ENCODE results near the gene RAX. TPM values are rescaled to one million over a fixed set of nuclear protein-coding genes. Genes with fewer than 3 reads are reported as not detected.

The RAX gene
- total RNA-seq, 1 donor: not detected

GRCh38 chr18:59286341-59286740 is 13.1 kb upstream of the RAX start:
- no peak for TF ChIP-seq CTCF (IDR thresholded peaks at IDR 0.05; ENCODE audit: insufficient read depth, low read depth, low read length)
- DNase-seq (ENCODE audit: low read depth): no peak
- H3K4me3 ChIP-seq (ENCODE audit: low read depth, low read length): no peak overlapping the region

DNA sequence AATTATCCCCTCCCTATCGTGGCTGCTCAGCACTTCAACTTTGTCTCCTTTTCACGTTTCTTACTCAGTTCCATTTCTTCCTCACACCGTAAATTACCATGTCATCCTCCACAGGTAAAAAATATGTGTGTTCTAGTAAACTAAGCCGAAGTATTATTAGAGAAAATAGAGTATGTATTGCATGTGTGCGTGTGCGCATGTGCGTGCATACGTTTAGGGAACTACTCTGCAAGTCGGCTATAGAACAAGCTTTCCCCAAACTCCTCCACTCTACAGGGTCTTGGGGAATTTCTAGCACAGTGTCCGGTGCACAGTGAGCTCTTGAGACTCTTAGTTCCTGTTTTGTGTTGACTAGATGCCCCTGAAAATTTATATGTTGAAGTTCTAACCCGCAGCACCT is 9.1 kb upstream of the RAX start:
- no peak for TF ChIP-seq CTCF (IDR thresholded peaks at IDR 0.05; ENCODE audit: insufficient read depth, low read depth, low read length)
- no peak overlapping the region for H3K4me3 ChIP-seq (ENCODE audit: low read depth, low read length)
- no peak for DNase-seq (ENCODE audit: low read depth)

GRCh38 chr18:59279722-59280121 is 6.5 kb upstream of the RAX start:
- H3K4me3 ChIP-seq (ENCODE audit: low read depth, low read length): no peak overlapping the region
- TF ChIP-seq CTCF (IDR thresholded peaks at IDR 0.05; ENCODE audit: insufficient read depth, low read depth, low read length): no peak
- DNase-seq (ENCODE audit: low read depth): no peak

DNA sequence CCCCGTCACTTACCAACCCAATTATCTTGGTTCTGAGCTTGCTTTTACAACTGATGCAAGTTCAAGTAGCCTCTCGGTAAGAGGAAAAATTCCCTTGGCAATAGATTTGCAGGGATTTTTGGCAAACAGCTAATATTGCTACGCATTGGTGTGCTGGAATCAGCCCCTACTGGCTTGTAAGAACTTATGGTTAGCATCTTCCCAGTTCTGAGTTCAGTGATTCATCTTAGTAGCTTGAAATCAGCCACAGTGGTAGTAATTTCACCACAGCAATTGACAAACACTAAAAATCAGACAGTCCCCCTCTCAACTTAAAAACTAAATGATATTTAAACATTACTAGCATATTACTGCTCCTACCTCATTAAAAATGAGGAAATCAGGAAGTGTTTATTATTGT is 5.9 kb upstream of the RAX start:
- no peak for TF ChIP-seq CTCF (IDR thresholded peaks at IDR 0.05; ENCODE audit: insufficient read depth, low read depth, low read length)
- DNase-seq (ENCODE audit: low read depth): no peak
- no peak overlapping the region for H3K4me3 ChIP-seq (ENCODE audit: low read depth, low read length)

- no peak for DNase-seq (ENCODE audit: low read depth)
- TF ChIP-seq CTCF (IDR thresholded peaks at IDR 0.05; ENCODE audit: insufficient read depth, low read depth, low read length): no peak
- no peak overlapping the region for H3K4me3 ChIP-seq (ENCODE audit: low read depth, low read length)
Observed at GRCh38 chr18:59278793-59279192, 5.5 kb upstream of the RAX start.

DNA sequence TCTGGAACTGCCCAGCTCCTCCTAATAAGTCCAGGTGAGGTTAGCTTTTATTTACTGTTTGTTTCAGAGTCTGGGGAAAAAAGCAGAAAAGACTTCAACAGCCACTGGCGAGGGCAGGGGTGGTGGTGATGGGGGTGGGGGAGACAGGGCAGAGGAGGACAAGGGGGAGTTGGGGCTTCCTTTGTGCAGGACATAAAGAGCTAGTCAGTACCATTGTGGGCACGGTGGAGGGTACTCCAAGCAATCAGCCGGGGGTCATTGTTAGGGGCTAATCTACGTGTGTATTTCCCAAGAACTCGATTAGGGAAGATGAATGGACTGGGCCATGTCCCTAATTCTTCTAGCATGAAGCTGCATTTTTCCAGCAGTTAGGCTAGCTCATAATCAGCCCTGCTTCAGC is 2.8 kb upstream of the RAX start:
- no peak for TF ChIP-seq CTCF (IDR thresholded peaks at IDR 0.05; ENCODE audit: insufficient read depth, low read depth, low read length)
- H3K4me3 ChIP-seq (ENCODE audit: low read depth, low read length): no peak overlapping the region
- DNase-seq (ENCODE audit: low read depth): no peak

DNA sequence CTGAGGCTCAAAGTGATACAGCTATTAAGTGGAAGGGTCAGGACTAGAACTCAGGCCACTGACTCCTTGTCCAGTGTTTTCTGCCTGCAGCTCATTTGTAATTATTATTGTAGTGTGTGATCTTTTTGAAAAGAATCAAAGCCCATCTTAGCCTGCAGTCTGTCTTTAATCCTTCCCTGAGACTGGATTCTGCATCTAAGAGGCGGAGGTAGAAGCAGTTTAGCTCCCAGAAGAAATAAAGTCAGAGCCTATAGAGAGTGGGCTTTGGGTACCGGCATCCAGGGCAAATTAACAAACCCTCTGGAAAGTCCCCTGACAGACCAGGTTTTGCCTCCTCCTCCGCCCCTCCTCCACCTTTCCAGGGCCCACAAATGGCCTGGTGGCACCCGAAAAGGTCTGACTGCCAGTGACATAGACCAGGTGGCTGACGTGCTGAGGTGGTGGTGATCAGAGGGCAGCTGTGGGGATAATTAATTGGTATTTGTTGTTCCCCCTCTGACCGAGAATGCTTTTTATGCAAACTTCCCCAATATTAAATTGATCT is 2.2 kb upstream of the RAX start:
- no peak for DNase-seq (ENCODE audit: low read depth)
- H3K4me3 ChIP-seq (ENCODE audit: low read depth, low read length): no peak overlapping the region
- TF ChIP-seq CTCF (IDR thresholded peaks at IDR 0.05; ENCODE audit: insufficient read depth, low read depth, low read length): no peak

All from fibroblast of villous mesenchyme (primary cell).